GM21423 (cell line): Measurements from ENCODE around the gene ATRN.
"Not testable (repeated sequence)": the region's sequence is repeated elsewhere in the genome, so short reads cannot be mapped to it uniquely, and the experiment has no call there.

Source experiments
- ATAC-seq: cut with Tn5 transposase; IDR thresholded peaks from one replicate; pipeline ENCODE4 v1.9.1; 2021; ENCODE audit warnings: mild to moderate bottlenecking, moderate library complexity; ENCODE audit not compliant: unreplicated experiment

ATRN gene

GRCh38 chr20:3470627-3471396, at the start of gene ATRN:
ATRN (plus strand) TSS chr20:3471018; CDS start chr20:3471108, 90 bp downstream.
- peak; percentile 86 for ATAC-seq

- ATAC-seq, result no peak
These were observed 48.8 kb upstream of the ATRN start for GRCh38 chr20:3421985-3422384.

- ATAC-seq, result no peak
These were observed 47.7 kb upstream of the ATRN start for GRCh38 chr20:3423126-3423525.

GRCh38 chr20:3426766-3427165, 44.1 kb upstream of the ATRN start:
- not testable (repeated sequence) for ATAC-seq

GRCh38 chr20:3430376-3431069, 40.3 kb upstream of the ATRN start:
- peak; percentile 75 for ATAC-seq

- no peak for ATAC-seq
These were observed 39.7 kb upstream of the ATRN start for GRCh38 chr20:3431109-3431508.

- no peak for ATAC-seq
These were observed 38.0 kb upstream of the ATRN start for GRCh38 chr20:3432844-3433243.

- ATAC-seq, result no peak
These were observed 37.1 kb upstream of the ATRN start for GRCh38 chr20:3433744-3434143.

- ATAC-seq, result no peak
These were observed 36.6 kb upstream of the ATRN start for GRCh38 chr20:3434232-3434631.

- ATAC-seq, result no peak
These were observed 33.8 kb upstream of the ATRN start for GRCh38 chr20:3436864-3437574.

GRCh38 chr20:3446779-3447178, 24.0 kb upstream of the ATRN start:
- no peak for ATAC-seq

GRCh38 chr20:3447321-3447720, 23.5 kb upstream of the ATRN start:
- ATAC-seq, result no peak

GRCh38 chr20:3449319-3449718, 21.5 kb upstream of the ATRN start:
- ATAC-seq, result no peak

GRCh38 chr20:3452136-3452535, 18.7 kb upstream of the ATRN start:
- no peak for ATAC-seq

- no peak for ATAC-seq
These were observed 18.1 kb upstream of the ATRN start for GRCh38 chr20:3452690-3453089.

GRCh38 chr20:3454831-3455230, 16.0 kb upstream of the ATRN start:
- ATAC-seq, result no peak

GRCh38 chr20:3456648-3457047, 14.2 kb upstream of the ATRN start:
- ATAC-seq, result no peak

- ATAC-seq, result no peak
These were observed 10.9 kb upstream of the ATRN start for GRCh38 chr20:3459881-3460307.

- no peak for ATAC-seq
These were observed 9.5 kb upstream of the ATRN start for GRCh38 chr20:3461211-3461771.

- no peak for ATAC-seq
These were observed 8.7 kb upstream of the ATRN start for GRCh38 chr20:3461911-3462677.

GRCh38 chr20:3464166-3464565, 6.7 kb upstream of the ATRN start:
- ATAC-seq, result no peak
